WERI-Rb-1 (cell line): ENCODE measurements around the gene SIRT4.
A peak's percentile ranks its signal among the peaks of the same experiment; 100 is the strongest.
"Not testable (repeated sequence)": the region's sequence is repeated elsewhere in the genome, so short reads cannot be mapped to it uniquely, and the experiment has no call there.

Source experiments
- DNase-seq: peaks from one replicate; pipeline ENCODE4 v3.0.0-alpha.2; 2020
- H3K27ac ChIP-seq: fragments of 250-450 bp; sonication (Bioruptor Pico); 2 replicates; pipeline ENCODE4 v1.5.1; 2020; ENCODE audit warnings: mild to moderate bottlenecking, moderate library complexity
- H3K27me3 ChIP-seq: fragments of 250-450 bp; sonication (Bioruptor Pico); 2 replicates; pipeline ENCODE4 v1.5.1; 2021; ENCODE audit warnings: mild to moderate bottlenecking, low read depth, moderate library complexity; ENCODE audit not compliant: insufficient read depth, severe bottlenecking
- H3K36me3 ChIP-seq: fragments of 250-450 bp; sonication (Bioruptor Pico); 2 replicates; pipeline ENCODE4 v1.5.1; 2020; ENCODE audit warnings: mild to moderate bottlenecking, moderate library complexity
- H3K4me3 ChIP-seq: 2 replicates; pipeline ENCODE4 v1.5.1; 2011; ENCODE audit warnings: low read depth, mild to moderate bottlenecking, control low read depth, low read length
- H3K9me3 ChIP-seq: fragments of 250-450 bp; sonication (Bioruptor Pico); 2 replicates; pipeline ENCODE4 v1.5.1; 2021; ENCODE audit warnings: mild to moderate bottlenecking, moderate library complexity; ENCODE audit not compliant: severe bottlenecking
- CTCF ChIP-seq: IDR thresholded peaks from 2 replicates; pipeline ENCODE4 v1.5.1; 2011; ENCODE audit warnings: low read depth, mild to moderate bottlenecking, control low read depth, inconsistent platforms, low read length

Gene SIRT4

GRCh38 chr12:120301962-120302815 lies at the start of gene SIRT4:
SIRT4 (plus strand) TSS chr12:120302321; CDS start chr12:120303562, 1,241 bp downstream.
- Histone ChIP-seq H3K27me3 (no peaks in the 10 kb centered on the region), H3K4me3 (peak within 1 kb of the TSS; percentile 86), H3K36me3 (no peaks in the 10 kb centered on the region; the same call in 1 of the 2 replicates), H3K27ac (peak within 1 kb of the TSS; percentile 79), H3K9me3 (no peaks in the 10 kb centered on the region)
- peak; percentile 67 for TF ChIP-seq CTCF
- DNase-seq, result peak; percentile 88

- not testable (repeated sequence) for H3K9me3 ChIP-seq, H3K36me3 ChIP-seq, H3K27ac ChIP-seq, H3K27me3 ChIP-seq, DNase-seq, H3K4me3 ChIP-seq
These were observed 48.8 kb upstream of the SIRT4 start for GRCh38 chr12:120253313-120253712.

GRCh38 chr12:120254809-120255208 lies 47.3 kb upstream of the SIRT4 start:
- TF ChIP-seq CTCF, result no peak
- H3K27me3 ChIP-seq, result no peaks in the 10 kb centered on the region
- H3K4me3 ChIP-seq, result no peak overlapping the region
- H3K36me3 ChIP-seq, result no peaks in the 10 kb centered on the region
- DNase-seq, result no peak
- no peaks in the 10 kb centered on the region for H3K9me3 ChIP-seq
- H3K27ac ChIP-seq, result no peak overlapping the region

- Histone ChIP-seq H3K36me3 (no peaks in the 10 kb centered on the region), H3K4me3 (no peak overlapping the region), H3K27me3 (no peaks in the 10 kb centered on the region), H3K27ac (no peak overlapping the region), H3K9me3 (no peaks in the 10 kb centered on the region)
- TF ChIP-seq CTCF, result no peak
- DNase-seq, result no peak
These were observed 44.9 kb upstream of the SIRT4 start for GRCh38 chr12:120257041-120257821.

GRCh38 chr12:120258323-120258896 lies 43.7 kb upstream of the SIRT4 start:
- no peak overlapping the region for H3K4me3 ChIP-seq

More at GRCh38 chr12:120258323-120258896, 43.7 kb upstream of the SIRT4 start:
- H3K27me3 ChIP-seq, result no peaks in the 10 kb centered on the region
- no peaks in the 10 kb centered on the region for H3K36me3 ChIP-seq
- H3K9me3 ChIP-seq, result no peaks in the 10 kb centered on the region
- H3K27ac ChIP-seq, result no peak overlapping the region
- no peak for TF ChIP-seq CTCF
- no peak for DNase-seq
